BE2C (cell line): ENCODE results near the gene TMCC1.
A peak's percentile ranks its signal among the peaks of the same experiment; 100 is the strongest.

ENCODE experiments used
- DNase-seq: peaks from one replicate; pipeline ENCODE4 v3.0.0-alpha.2; 2020
- H3K27me3 ChIP-seq: fragments of 250-450 bp; sonication (Bioruptor Pico); 2 replicates; pipeline ENCODE4 v1.5.1; 2020; ENCODE audit warnings: mild to moderate bottlenecking
- H3K36me3 ChIP-seq: fragments of 250-450 bp; sonication (Bioruptor Pico); 2 replicates; pipeline ENCODE4 v1.5.1; 2020; ENCODE audit warnings: mild to moderate bottlenecking
- H3K4me1 ChIP-seq: fragments of 250-450 bp; sonication (Bioruptor Pico); 2 replicates; pipeline ENCODE4 v1.5.1; 2020
- H3K4me3 ChIP-seq: 2 replicates; pipeline ENCODE4 v1.5.1; 2011; ENCODE audit warnings: low read depth, low read length
- H3K9me3 ChIP-seq: fragments of 250-450 bp; sonication (Bioruptor Pico); 2 replicates; pipeline ENCODE4 v1.5.1; 2020
- CTCF ChIP-seq: IDR thresholded peaks from 2 replicates; pipeline ENCODE4 v1.5.1; 2012; ENCODE audit warnings: mild to moderate bottlenecking, low read depth, low read length

The TMCC1 gene

GRCh38 chr3:129608087-129608935 is 285.2 kb downstream of the TMCC1 start:
- H3K27me3 ChIP-seq = peaks cover 8% of the 10 kb centered on the region
- no peaks in the 10 kb centered on the region for H3K9me3 ChIP-seq
- H3K4me3 ChIP-seq = no peak overlapping the region
- peak; percentile 54 for DNase-seq
- H3K4me1 ChIP-seq = peaks cover 4% of the 10 kb centered on the region; the same call in 1 of the 2 replicates
- peak; percentile 37 for TF ChIP-seq CTCF
- H3K36me3 ChIP-seq = no peaks in the 10 kb centered on the region

GRCh38 chr3:129607391-129608068 is 286.0 kb downstream of the TMCC1 start:
- DNase-seq = no peak
- H3K9me3 ChIP-seq = no peaks in the 10 kb centered on the region
- H3K4me1 ChIP-seq = peaks cover 4% of the 10 kb centered on the region; the same call in 1 of the 2 replicates
- no peaks in the 10 kb centered on the region for H3K36me3 ChIP-seq
- H3K4me3 ChIP-seq = peak overlapping the region; percentile 46
- TF ChIP-seq CTCF = no peak
- H3K27me3 ChIP-seq = peaks cover 8% of the 10 kb centered on the region

GRCh38 chr3:129606636-129607390 is 286.7 kb downstream of the TMCC1 start, which contains the start of gene PLXND1:
PLXND1 (minus strand) TSS chr3:129606676; CDS start chr3:129606639, 37 bp downstream.
- Histone ChIP-seq H3K4me1 (peaks cover 4% of the 10 kb centered on the region; the same call in 1 of the 2 replicates), H3K9me3 (no peaks in the 10 kb centered on the region), H3K4me3 (peak within 1 kb of the TSS; percentile 64), H3K36me3 (no peaks in the 10 kb centered on the region), H3K27me3 (peaks cover 8% of the 10 kb centered on the region)
- peak; percentile 76 for DNase-seq
- no peak for TF ChIP-seq CTCF

- no peak for TF ChIP-seq CTCF
- peaks cover 4% of the 10 kb centered on the region; the same call in 1 of the 2 replicates for H3K4me1 ChIP-seq
- no peaks in the 10 kb centered on the region for H3K9me3 ChIP-seq
- H3K27me3 ChIP-seq = peaks cover 8% of the 10 kb centered on the region
- DNase-seq = peak; percentile 67
- H3K4me3 ChIP-seq = peak overlapping the region; percentile 64
- no peaks in the 10 kb centered on the region for H3K36me3 ChIP-seq
Measured at GRCh38 chr3:129605922-129606635, 287.4 kb downstream of the TMCC1 start.

- DNase-seq = peak; percentile 76
- peaks cover 4% of the 10 kb centered on the region; the same call in 1 of the 2 replicates for H3K4me1 ChIP-seq
- H3K9me3 ChIP-seq = no peaks in the 10 kb centered on the region
- peak overlapping the region; percentile 64 for H3K4me3 ChIP-seq
- no peaks in the 10 kb centered on the region for H3K36me3 ChIP-seq
- peak; percentile 13; the same call in 1 of the 2 replicates for TF ChIP-seq CTCF
- H3K27me3 ChIP-seq = peaks cover 8% of the 10 kb centered on the region
Measured at GRCh38 chr3:129605203-129605921, 288.1 kb downstream of the TMCC1 start.
